ENCODE results near the gene TBXAS1.

GRCh38 chr7:139808427-139808826 is 20.6 kb upstream of the TBXAS1 start:
- no peak for TF ChIP-seq POLR2A (IDR thresholded peaks at IDR 0.05)
- TF ChIP-seq, protein P1, sequence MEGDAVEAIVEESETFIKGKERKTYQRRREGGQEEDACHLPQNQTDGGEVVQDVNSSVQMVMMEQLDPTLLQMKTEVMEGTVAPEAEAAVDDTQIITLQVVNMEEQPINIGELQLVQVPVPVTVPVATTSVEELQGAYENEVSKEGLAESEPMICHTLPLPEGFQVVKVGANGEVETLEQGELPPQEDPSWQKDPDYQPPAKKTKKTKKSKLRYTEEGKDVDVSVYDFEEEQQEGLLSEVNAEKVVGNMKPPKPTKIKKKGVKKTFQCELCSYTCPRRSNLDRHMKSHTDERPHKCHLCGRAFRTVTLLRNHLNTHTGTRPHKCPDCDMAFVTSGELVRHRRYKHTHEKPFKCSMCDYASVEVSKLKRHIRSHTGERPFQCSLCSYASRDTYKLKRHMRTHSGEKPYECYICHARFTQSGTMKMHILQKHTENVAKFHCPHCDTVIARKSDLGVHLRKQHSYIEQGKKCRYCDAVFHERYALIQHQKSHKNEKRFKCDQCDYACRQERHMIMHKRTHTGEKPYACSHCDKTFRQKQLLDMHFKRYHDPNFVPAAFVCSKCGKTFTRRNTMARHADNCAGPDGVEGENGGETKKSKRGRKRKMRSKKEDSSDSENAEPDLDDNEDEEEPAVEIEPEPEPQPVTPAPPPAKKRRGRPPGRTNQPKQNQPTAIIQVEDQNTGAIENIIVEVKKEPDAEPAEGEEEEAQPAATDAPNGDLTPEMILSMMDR (IDR thresholded peaks at IDR 0.05) = no peak

Data from heart left ventricle (tissue), 13 donors.